ENCODE data around the gene ACTL7A.
"Not testable (repeated sequence)": the region's sequence is repeated elsewhere in the genome, so short reads cannot be mapped to it uniquely, and the experiment has no call there.

Gene ACTL7A

GRCh38 chr9:108885643-108886348 is 23.7 kb downstream of the ACTL7A start:
- TF ChIP-seq ZFX (IDR thresholded peaks at IDR 0.05; ENCODE audit: borderline replicate concordance) (no peak), CTCF (IDR thresholded peaks at IDR 0.05) (no peak)
- H3K27ac ChIP-seq, result no peak overlapping the region

- H3K27ac ChIP-seq, result not testable (repeated sequence)
These were observed 24.7 kb downstream of the ACTL7A start for GRCh38 chr9:108886594-108887271.

- H3K27ac ChIP-seq, result no peak overlapping the region
- no peak for TF ChIP-seq ZFX (IDR thresholded peaks at IDR 0.05; ENCODE audit: borderline replicate concordance)
- no peak for TF ChIP-seq CTCF (IDR thresholded peaks at IDR 0.05)
These were observed 27.6 kb downstream of the ACTL7A start for GRCh38 chr9:108889649-108890067.

- no peak for TF ChIP-seq CTCF (IDR thresholded peaks at IDR 0.05)
- TF ChIP-seq ZFX (IDR thresholded peaks at IDR 0.05; ENCODE audit: borderline replicate concordance), result no peak
- H3K27ac ChIP-seq, result no peak overlapping the region
These were observed 32.3 kb downstream of the ACTL7A start for GRCh38 chr9:108894225-108894997.

GRCh38 chr9:108897324-108898096 is 35.4 kb downstream of the ACTL7A start:
- no peak overlapping the region for H3K27ac ChIP-seq
- TF ChIP-seq ZFX (IDR thresholded peaks at IDR 0.05; ENCODE audit: borderline replicate concordance) (no peak), CTCF (IDR thresholded peaks at IDR 0.05) (no peak)

GRCh38 chr9:108899023-108899695 is 37.1 kb downstream of the ACTL7A start:
- H3K27ac ChIP-seq, result not testable (repeated sequence)

- TF ChIP-seq ZFX (IDR thresholded peaks at IDR 0.05; ENCODE audit: borderline replicate concordance), result no peak
- no peak for TF ChIP-seq CTCF (IDR thresholded peaks at IDR 0.05)
- no peak overlapping the region for H3K27ac ChIP-seq
These were observed 38.1 kb downstream of the ACTL7A start for GRCh38 chr9:108900176-108900575.
